Upper lobe of left lung (tissue), 6 donors: Measurements from ENCODE around the gene HGD. TPM values are rescaled to one million over a fixed set of nuclear protein-coding genes. Genes with fewer than 3 reads are reported as not detected.

ENCODE experiments used
- ATAC-seq, 2 donors: fragments of 200-7000 bp; cut with Tn5 transposase; one replicate each; pipeline ENCODE4 v1.9.1; 2022; ENCODE audit warnings: mild to moderate bottlenecking in 2 of 2, moderate library complexity in 2 of 2; ENCODE audit not compliant: low FRiP score in 2 of 2
- DNase-seq, 2 donors: peaks; one replicate each; pipeline ENCODE4 v3.0.0-alpha.2; 2019 to 2020
- H3K27ac ChIP-seq, 4 donors: fragments of 200-600 bp; sonication (generic); one replicate each; pipeline ENCODE4 v1.5.1; 2016 to 2019
- H3K27me3 ChIP-seq, 4 donors: fragments of 200-600 bp; sonication (generic); one replicate each; pipeline ENCODE4 v1.5.1; 2017 to 2019
- H3K36me3 ChIP-seq, 4 donors: fragments of 200-600 bp; sonication (generic); one replicate each; pipeline ENCODE4 v1.5.1; 2016 to 2019
- H3K4me1 ChIP-seq, 4 donors: fragments of 200-600 bp; sonication (generic); one replicate each; pipeline ENCODE4 v1.5.1; 2018 to 2019
- H3K4me3 ChIP-seq, 4 donors: fragments of 200-600 bp; sonication (generic); one replicate each; pipeline ENCODE4 v1.5.1; 2017 to 2019; ENCODE audit warnings: mild to moderate bottlenecking in 2 of 4, moderate library complexity in 1 of 4
- H3K9me3 ChIP-seq, 4 donors: fragments of 200-600 bp; sonication (generic); one replicate each; pipeline ENCODE4 v1.5.1; 2018 to 2019
- CTCF ChIP-seq, 6 experiments: fragments of 450-650 bp in 4 of 6; fragments of 200-600 bp in 2 of 6; sonication (generic) in 2 of 6; IDR thresholded peaks; one replicate each; pipeline ENCODE4 v1.5.1; 2016 to 2019; ENCODE audit warnings: antibody characterized with exemption in 6 of 6
- EP300 ChIP-seq, 4 donors: sonication (generic); formaldehyde crosslinking; IDR thresholded peaks; one replicate each; pipeline ENCODE4 v1.5.1; 2017; ENCODE audit warnings: antibody characterized with exemption in 4 of 4, control low read depth in 2 of 4
- POLR2A ChIP-seq, 4 donors: fragments of 450-650 bp; IDR thresholded peaks; one replicate each; pipeline ENCODE4 v1.5.1; 2016 to 2017; ENCODE audit warnings: antibody characterized with exemption in 4 of 4, mild to moderate bottlenecking in 2 of 4
- POLR2AphosphoS5 ChIP-seq, 2 donors: sonication (generic); formaldehyde crosslinking; IDR thresholded peaks; one replicate each; pipeline ENCODE4 v1.5.1; 2017; ENCODE audit warnings: antibody characterized with exemption in 2 of 2
- WGBS, 2 donors: methylation state at CpG; one replicate each; pipeline ENCODE4 v1.1.5; 2017 to 2018; 5-methylcytosine and 5-hydroxymethylcytosine counted together
- total RNA-seq, 6 donors: library from RNA; depleted of rRNA in 4 of 6; stranded (reverse); fragments of >200 nt in 4 of 6; gene quantifications; one replicate each; pipeline versions ENCODE4 v1.1.0 to v1.2.1, GENCODE V29; 2016 to 2021
- donor health status: DM: no; HTN: no; CAD: no; lungs with moderate emphysema.
- donor health status: DM: no; HTN: yes; CAD: no; lungs with severe emphysema.

HGD gene
- total RNA-seq, 6 donors from 2014 or later: 0.89 to 45.1 (median 2.6) TPM

- TF ChIP-seq EP300 (IDR thresholded peaks at IDR 0.05) (no peak), CTCF (IDR thresholded peaks at IDR 0.05) (no peak), POLR2A (IDR thresholded peaks at IDR 0.05) (no peak)
- no peaks in the 10 kb centered on the region for H3K9me3 ChIP-seq
- no peaks in the 10 kb centered on the region for H3K27me3 ChIP-seq
- H3K4me1 ChIP-seq: no peaks in the 10 kb centered on the region
- DNase-seq: no peak
- WGBS, 2 donors: 68 to 77% methylated on average over 9 to 13 of the region's 13 CpGs
- no peak overlapping the region for H3K27ac ChIP-seq
- H3K36me3 ChIP-seq: no peaks in the 10 kb centered on the region
- H3K4me3 ChIP-seq: no peak overlapping the region
- ATAC-seq: peak in 1 of 2 donors; percentile 54
Measured at GRCh38 chr3:120615847-120616609, 66.0 kb downstream of the HGD start.

- no peaks in the 10 kb centered on the region for H3K9me3 ChIP-seq
- 64 to 70% methylated on average over 8 of the region's 8 CpGs for WGBS, 2 donors
- DNase-seq (no peak), ATAC-seq (no peak)
- no peak overlapping the region for H3K27ac ChIP-seq
- H3K36me3 ChIP-seq: no peaks in the 10 kb centered on the region
- H3K4me1 ChIP-seq: no peaks in the 10 kb centered on the region
- H3K4me3 ChIP-seq: no peak overlapping the region
- H3K27me3 ChIP-seq: no peaks in the 10 kb centered on the region
- TF ChIP-seq CTCF (IDR thresholded peaks at IDR 0.05) (no peak), POLR2AphosphoS5 (IDR thresholded peaks at IDR 0.05) (no peak), POLR2A (IDR thresholded peaks at IDR 0.05) (no peak), EP300 (IDR thresholded peaks at IDR 0.05) (no peak)
Measured at GRCh38 chr3:120614765-120615164, 67.3 kb downstream of the HGD start.

- DNase-seq (no peak), ATAC-seq (no peak)
- Histone ChIP-seq H3K27ac (no peak overlapping the region), H3K4me1 (no peaks in the 10 kb centered on the region), H3K36me3 (peaks cover 0 to 6% (median under 1%) of the 10 kb centered on the region in 4 donors), H3K27me3 (no peaks in the 10 kb centered on the region), H3K9me3 (no peaks in the 10 kb centered on the region), H3K4me3 (no peak overlapping the region)
- 80 to 81% methylated on average over 4 of the region's 4 CpGs for WGBS, 2 donors
- TF ChIP-seq EP300 (IDR thresholded peaks at IDR 0.05) (no peak), CTCF (IDR thresholded peaks at IDR 0.05) (no peak), POLR2A (IDR thresholded peaks at IDR 0.05) (no peak), POLR2AphosphoS5 (IDR thresholded peaks at IDR 0.05) (no peak)
Measured at GRCh38 chr3:120608506-120608905, 73.5 kb downstream of the HGD start.

- no peak for TF ChIP-seq POLR2A (IDR thresholded peaks at IDR 0.05)
- TF ChIP-seq EP300 (IDR thresholded peaks at IDR 0.05): no peak
- no peak for TF ChIP-seq POLR2AphosphoS5 (IDR thresholded peaks at IDR 0.05)
- TF ChIP-seq CTCF (IDR thresholded peaks at IDR 0.05): no peak
- ATAC-seq: no peak
- H3K27ac ChIP-seq: no peak overlapping the region
Measured at GRCh38 chr3:120604784-120605183, 77.3 kb downstream of the HGD start.

GRCh38 chr3:120604382-120604781, 77.7 kb downstream of the HGD start:
- H3K27ac ChIP-seq: no peak overlapping the region
- H3K27me3 ChIP-seq: no peaks in the 10 kb centered on the region
- TF ChIP-seq CTCF (IDR thresholded peaks at IDR 0.05): no peak
- DNase-seq (no peak), ATAC-seq (no peak)
- H3K4me3 ChIP-seq: no peak overlapping the region
- H3K36me3 ChIP-seq: peaks cover 12 to 42% (median 18%) of the 10 kb centered on the region in 4 donors
- H3K9me3 ChIP-seq: no peaks in the 10 kb centered on the region
- H3K4me1 ChIP-seq: peaks cover 5 to 7% (median 6%) of the 10 kb centered on the region in 4 donors

More at GRCh38 chr3:120604784-120605183, 77.3 kb downstream of the HGD start:
- Histone ChIP-seq H3K4me1 (peaks cover 1 to 3% (median 2%) of the 10 kb centered on the region in 4 donors), H3K27me3 (no peaks in the 10 kb centered on the region), H3K4me3 (no peak overlapping the region), H3K9me3 (no peaks in the 10 kb centered on the region), H3K36me3 (peaks cover 8 to 38% (median 18%) of the 10 kb centered on the region in 4 donors)
- no peak for DNase-seq
